Lower leg skin (tissue), 4 donors: ENCODE results near the gene PDE1C. TPM values are rescaled to one million over a fixed set of nuclear protein-coding genes. Genes with fewer than 3 reads are reported as not detected.

Experiments used
- DNase-seq, 2 donors: peaks; one replicate each; pipeline ENCODE4 v3.0.0-alpha.2; 2019; ENCODE audit warnings: low spot score in 2 of 2
- H3K4me3 ChIP-seq: fragments of 200-600 bp; sonication (generic); 2 replicates; pipeline ENCODE4 v1.5.1; 2017; ENCODE audit warnings: mild to moderate bottlenecking, low read depth; ENCODE audit not compliant: poor library complexity, severe bottlenecking
- CTCF ChIP-seq, 3 donors: fragments of 450-650 bp; IDR thresholded peaks; one replicate each; pipeline ENCODE4 v1.5.1; 2016; ENCODE audit warnings: antibody characterized with exemption in 3 of 3, mild to moderate bottlenecking in 3 of 3, moderate library complexity in 2 of 3
- POLR2A ChIP-seq, 2 donors: fragments of 450-650 bp; IDR thresholded peaks; one replicate each; pipeline ENCODE4 v1.6.1; 2016 to 2017; ENCODE audit warnings: antibody characterized with exemption in 2 of 2, mild to moderate bottlenecking in 1 of 2, moderate library complexity in 1 of 2
- WGBS, 2 donors: methylation state at CpG; one replicate each; pipeline ENCODE4 v1.1.5; 2018; 5-methylcytosine and 5-hydroxymethylcytosine counted together
- intact Hi-C: fragments of 100-400 bp; cut with DNase I; formaldehyde crosslinking; loops from one replicate; pipeline ENCODE4 v1.15.0; 2023; ENCODE audit warnings: low total_unique reads
- total RNA-seq, 4 donors: library from RNA; depleted of rRNA; stranded (reverse); fragments of >200 nt; gene quantifications; one replicate each; pipeline ENCODE4 v1.1.0, GENCODE V29; 2016

PDE1C gene
- total RNA-seq, 4 donors from 2014 or later, result 0.53 to 3.5 (median 3.0) TPM

GRCh38 chr7:32068411-32069101 is 1.7 kb downstream of the PDE1C start:
- H3K4me3 ChIP-seq, result no peak overlapping the region
- no peak for DNase-seq
- WGBS, 2 donors, result 69 to 73% methylated on average over 11 of the region's 11 CpGs
- intact Hi-C loops, result no loop called here
- TF ChIP-seq CTCF (IDR thresholded peaks at IDR 0.05), result no peak
- TF ChIP-seq POLR2A (IDR thresholded peaks at IDR 0.05), result no peak

GRCh38 chr7:32066441-32066840 is 3.8 kb downstream of the PDE1C start:
- intact Hi-C loops, result no loop called here
- TF ChIP-seq POLR2A (IDR thresholded peaks at IDR 0.05) (no peak), CTCF (IDR thresholded peaks at IDR 0.05) (no peak)
- no peak overlapping the region for H3K4me3 ChIP-seq
- no peak for DNase-seq
- WGBS, 2 donors, result 56 to 59% methylated on average over 2 of the region's 2 CpGs

- TF ChIP-seq CTCF (IDR thresholded peaks at IDR 0.05) (no peak), POLR2A (IDR thresholded peaks at IDR 0.05) (no peak)
- no peak overlapping the region for H3K4me3 ChIP-seq
- 85 to 90% methylated on average over 5 of the region's 5 CpGs for WGBS, 2 donors
- DNase-seq, result no peak
- intact Hi-C loops, result no loop called here
These were observed 6.6 kb downstream of the PDE1C start for GRCh38 chr7:32063614-32064013.

GRCh38 chr7:32062150-32062549 is 8.1 kb downstream of the PDE1C start:
- no peak for DNase-seq
- H3K4me3 ChIP-seq, result no peak overlapping the region
- intact Hi-C loops, result no loop called here
- 31 to 50% methylated on average over 5 of the region's 5 CpGs for WGBS, 2 donors
- no peak for TF ChIP-seq POLR2A (IDR thresholded peaks at IDR 0.05)
- no peak for TF ChIP-seq CTCF (IDR thresholded peaks at IDR 0.05)

GRCh38 chr7:32061346-32061745 is 8.9 kb downstream of the PDE1C start:
- 75 to 82% methylated on average over 3 of the region's 3 CpGs for WGBS, 2 donors
- no peak for DNase-seq
- intact Hi-C loops, result no loop called here
- no peak overlapping the region for H3K4me3 ChIP-seq
- TF ChIP-seq POLR2A (IDR thresholded peaks at IDR 0.05), result no peak
- TF ChIP-seq CTCF (IDR thresholded peaks at IDR 0.05), result no peak
